GM19395 (cell line): ENCODE measurements around the gene ZFPM1.

ENCODE experiments used
- ATAC-seq: cut with Tn5 transposase; IDR thresholded peaks from one replicate; pipeline ENCODE4 v1.9.1; 2021; ENCODE audit warnings: mild to moderate bottlenecking, moderate library complexity; ENCODE audit not compliant: unreplicated experiment

Gene ZFPM1

DNA sequence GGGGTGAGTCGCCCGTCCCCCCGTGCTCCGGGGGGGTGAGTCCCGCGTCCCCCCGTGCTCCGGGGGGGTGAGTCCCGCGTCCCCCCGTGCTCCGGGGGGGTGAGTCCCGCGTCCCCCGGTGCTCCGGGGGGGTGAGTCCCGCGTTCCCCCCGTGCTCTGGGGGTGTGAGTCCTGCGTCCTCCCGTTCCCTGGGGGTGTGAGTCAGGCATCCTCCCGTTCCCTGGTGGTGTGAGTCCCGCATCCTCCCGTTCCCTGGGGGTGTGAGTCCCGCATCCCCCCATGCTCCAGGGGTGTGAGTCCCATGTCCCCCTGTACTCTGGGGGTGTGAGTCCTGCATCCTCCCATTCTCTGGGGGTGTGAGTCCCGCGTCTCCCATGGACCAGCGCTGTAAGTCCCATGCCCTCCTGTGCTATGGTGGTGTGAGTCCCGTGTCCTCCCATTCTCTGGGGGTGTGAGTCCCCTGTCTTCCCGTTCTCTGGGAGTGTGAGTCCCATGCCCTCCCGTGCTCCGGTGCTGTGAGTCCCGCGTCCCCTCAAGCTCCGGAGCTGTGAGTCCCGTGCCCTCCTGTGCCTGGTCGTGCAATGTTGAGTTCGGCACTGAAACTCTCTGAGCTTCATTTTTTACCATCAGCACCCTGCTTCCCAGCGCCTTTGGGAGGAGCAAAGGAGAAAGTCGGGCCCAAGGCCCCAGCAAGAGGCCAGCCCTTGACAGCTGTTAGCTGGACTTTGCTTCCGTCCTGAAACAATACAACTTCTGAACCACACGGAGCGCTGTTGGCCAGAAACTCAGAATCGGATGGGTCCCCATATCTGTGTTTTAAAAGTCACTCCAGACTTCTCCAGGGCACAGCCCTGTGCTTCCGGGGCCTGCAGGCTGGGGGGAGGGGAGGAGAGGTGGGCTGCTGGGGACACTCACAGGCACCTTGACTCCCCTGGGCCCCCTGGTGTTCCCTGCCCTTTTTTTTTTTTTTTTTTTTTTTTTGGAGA, 105.7 kb downstream of the ZFPM1 start:
- ATAC-seq = no peak

DNA sequence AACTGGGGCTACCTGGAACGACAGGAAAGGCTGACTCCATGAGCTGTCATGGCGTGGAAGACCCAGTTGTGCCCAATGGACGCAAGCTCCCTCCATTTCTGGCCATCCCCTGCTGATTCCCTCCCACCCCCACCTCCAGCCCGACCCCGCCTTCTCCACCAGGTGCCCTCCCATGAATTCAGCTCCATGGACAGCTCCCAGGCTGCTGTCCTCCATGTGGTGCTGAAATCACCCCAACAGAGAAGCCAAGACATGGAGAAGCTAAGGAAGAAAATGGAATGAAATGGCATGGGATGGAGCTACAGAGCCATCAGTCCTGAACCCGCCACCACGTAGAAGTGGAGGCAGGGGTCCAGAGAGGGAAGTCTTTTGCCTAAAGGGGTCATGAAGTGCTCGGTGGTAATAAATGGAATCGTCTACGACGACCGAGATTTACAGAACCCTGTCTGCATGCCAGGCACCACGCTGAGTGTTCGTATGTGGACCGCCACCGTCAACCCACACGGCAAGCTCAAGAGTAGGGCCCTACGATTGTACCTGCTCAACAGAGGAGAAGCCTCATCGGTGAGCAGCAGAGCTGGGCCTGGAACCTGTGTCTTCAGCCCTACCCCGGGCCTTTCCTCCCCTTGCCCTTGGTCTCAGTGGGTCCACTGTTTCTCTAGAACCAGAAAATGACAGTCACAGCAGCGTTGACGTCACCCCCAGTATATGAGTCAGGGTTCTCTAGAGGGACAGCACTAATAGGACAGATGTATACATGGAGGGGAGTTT, 107.8 kb downstream of the ZFPM1 start:
- no peak for ATAC-seq

DNA sequence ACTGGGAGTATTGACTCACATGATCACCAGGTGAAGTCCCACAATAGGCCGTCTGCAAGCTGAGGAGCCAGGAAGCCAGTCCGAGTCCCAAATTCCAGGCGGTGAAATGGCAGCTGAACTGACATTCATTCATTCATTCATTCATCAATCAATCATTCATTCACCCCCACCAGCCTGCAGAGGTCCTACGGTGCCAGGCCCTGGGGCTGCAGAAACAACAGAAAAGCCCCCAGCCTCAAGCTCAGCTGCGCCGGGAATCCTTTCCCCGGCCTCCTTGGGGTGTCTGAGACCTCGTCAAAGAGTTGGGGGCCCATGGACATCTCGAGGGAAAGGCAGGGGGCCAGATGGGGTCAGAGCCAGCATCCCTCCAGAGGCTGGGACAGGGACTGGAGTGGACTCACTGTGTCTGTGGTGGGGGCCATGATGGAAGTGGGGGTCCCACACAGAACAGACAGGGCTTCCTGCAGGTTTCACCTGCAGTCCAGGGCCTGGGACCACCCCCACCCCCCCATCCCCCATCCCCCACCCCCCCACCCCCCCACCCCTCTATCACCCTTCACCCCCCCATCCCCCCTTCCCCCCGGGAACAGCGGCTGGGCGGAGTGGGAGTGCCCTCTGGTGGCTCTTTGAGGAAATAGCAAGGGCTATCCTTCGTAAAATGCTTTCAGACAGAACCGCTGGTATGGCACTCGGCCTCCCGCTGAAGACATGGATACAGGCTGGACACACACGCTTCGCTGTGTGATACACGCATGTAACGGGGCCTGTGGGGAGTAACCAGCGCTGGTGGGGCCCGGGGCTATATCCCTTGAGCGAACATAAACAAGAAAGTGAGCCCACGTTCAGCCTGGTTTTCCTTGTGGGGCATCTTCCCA, 108.6 kb downstream of the ZFPM1 start:
- no peak for ATAC-seq

DNA sequence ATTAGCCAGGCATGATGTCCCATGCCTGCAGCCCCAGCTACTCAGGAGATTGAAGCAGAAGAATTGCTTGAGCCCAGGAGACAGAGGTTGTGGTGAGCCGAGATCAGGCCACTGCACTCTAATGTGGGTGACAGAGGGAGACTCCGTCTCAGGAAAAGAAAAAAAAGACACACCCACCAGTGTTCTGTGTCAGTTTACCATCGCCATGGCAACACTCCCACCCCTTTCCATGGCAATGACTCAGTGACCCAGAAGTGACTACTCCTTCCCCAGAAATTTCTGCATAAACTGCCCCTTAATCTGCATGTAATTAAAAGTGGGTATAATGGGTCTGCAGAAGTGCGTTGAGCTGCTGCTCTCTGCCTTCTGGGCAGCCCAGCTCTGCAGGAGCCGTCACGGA, 113.1 kb downstream of the ZFPM1 start:
- no peak for ATAC-seq

DNA sequence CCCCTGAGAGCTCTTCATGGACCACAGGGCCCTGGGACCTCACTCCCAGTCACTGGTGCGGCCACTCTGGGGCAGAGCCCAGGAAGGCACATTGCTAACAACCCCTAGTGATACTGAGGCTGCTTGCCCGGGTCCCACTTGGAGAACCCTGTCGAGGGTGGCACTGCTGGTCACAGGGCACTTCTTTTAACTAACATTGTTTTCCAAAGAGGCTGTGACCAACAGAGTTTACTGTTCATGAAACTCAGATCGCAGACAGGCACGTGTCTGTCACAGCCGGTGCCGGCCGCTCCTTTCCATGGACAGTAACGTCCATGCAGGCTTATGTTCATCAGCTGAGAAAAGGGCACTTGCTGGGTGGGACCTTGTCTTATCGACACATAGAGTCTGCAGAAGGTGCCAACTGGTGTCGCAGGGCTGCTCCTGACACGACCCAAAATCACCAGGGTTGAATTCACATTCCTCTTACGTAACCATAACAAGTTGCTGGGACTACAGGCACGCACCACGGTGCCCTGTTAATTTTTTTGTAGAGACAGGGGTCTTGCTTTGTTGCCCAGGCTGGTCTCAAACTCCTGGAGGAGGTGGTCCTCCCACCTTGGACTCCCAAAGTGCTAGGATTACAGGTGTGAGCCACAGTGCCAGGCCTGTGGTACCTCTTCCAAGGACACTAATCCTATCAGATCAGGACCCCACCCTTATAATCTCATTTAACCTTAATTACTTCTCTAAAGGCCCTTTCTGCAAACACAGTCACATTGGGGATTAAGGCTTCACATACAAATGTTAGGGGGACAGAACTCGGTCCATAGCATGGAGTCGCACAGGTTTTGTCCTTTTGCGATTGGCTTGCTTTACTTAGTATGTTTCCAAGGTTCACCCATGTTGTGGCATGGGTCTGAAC, 115.9 kb downstream of the ZFPM1 start:
- no peak for ATAC-seq

DNA sequence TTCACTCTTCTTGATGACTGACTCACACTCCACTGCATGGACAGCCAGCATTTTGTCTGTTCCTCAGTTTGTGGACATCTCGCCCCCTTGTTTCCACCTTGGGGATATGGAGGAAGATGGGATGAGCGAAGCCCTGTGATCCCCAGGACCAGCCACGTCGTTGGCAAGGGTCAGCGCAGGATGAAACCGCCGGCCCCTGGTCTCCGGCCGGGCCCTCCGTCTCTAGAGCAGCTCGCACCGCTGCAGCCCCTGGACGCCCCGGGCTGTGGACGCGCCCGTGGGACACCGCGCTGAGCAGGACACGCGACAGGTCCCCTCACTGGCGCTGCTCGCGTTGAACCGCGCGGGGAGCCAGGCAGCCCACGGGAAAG, 116.5 kb downstream of the ZFPM1 start:
- ATAC-seq = peak; percentile 26

DNA sequence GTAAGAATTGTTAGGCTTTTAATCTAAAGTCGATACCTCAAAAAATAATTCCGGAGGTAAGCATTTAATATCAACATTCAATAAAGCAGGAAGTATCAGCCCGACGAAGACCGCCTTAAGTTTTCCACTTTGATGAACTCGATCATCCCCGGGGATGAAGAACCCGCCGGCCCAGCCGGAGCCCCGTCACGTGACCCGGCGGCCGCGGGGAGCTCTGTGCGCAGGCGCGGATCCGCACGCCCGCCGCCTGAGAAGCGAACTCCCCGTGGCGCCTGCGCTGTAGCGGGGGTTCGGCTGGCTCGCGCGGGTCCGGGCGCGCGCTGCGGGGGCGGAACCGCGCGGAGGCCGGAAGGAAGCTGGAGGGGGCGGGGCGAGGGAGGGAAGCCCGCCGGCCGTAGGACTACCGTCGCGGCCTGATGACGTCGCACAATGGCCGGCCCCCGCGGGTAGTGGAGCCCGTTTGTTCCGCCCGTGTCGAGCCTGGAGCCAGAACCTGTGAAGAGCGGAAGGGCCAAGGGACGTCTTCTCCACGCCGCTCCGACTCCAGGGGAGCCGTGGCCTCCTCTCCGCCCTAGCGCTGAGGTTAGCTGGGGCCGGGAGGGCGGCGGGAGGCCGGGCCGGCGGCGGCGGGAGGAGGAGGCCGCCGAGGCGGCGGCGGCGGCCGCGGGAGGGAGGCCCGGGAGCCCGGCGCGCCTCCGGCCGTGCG, 117.1 kb downstream of the ZFPM1 start, which contains the start of gene ZC3H18:
TSS of gene ZC3H18 (plus strand) at position 419 of the 706 bp plus-strand sequence. CDS start 6,721 bp downstream, outside the sequence.
- peak; percentile 72 for ATAC-seq

DNA sequence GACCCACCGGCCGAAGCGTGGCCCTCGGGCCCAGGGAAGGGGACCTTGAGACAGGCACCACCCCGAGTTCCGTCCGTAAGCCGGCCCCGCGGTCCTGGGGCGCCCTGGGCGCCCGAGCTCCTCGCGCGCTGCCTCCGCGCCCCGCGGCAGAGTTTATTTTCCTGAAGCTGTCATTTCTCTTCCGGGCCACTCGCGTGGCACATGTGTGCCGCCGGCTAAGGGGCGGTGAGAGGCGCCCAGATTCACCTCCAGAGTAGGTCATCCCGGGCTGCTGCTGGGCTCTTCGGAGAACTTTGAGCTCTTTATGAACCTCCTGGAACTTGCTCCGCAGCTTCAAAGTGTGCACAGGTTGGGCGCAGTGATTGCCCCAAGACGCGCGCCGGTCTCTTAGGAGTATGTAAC, 117.6 kb downstream of the ZFPM1 start:
- ATAC-seq = peak; percentile 32

DNA sequence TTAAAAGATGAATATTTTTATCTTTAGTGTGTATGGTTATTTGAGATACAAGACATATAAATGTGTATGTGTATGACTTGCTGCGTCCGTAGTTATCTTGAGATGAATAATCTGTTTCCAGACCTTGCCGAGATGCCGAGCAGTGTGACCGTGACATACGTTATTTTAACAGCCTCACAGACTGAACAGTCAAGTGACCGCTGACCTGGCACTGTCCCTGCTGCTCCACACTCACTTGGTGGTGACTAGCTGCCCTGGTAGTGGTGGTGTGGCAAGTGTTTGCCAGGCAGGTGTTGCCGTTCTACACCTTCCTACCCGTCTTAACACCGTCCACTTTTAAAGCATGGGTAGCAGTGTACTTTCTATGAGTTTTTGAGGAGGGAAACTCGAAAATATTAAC, 122.2 kb downstream of the ZFPM1 start:
- no peak for ATAC-seq

DNA sequence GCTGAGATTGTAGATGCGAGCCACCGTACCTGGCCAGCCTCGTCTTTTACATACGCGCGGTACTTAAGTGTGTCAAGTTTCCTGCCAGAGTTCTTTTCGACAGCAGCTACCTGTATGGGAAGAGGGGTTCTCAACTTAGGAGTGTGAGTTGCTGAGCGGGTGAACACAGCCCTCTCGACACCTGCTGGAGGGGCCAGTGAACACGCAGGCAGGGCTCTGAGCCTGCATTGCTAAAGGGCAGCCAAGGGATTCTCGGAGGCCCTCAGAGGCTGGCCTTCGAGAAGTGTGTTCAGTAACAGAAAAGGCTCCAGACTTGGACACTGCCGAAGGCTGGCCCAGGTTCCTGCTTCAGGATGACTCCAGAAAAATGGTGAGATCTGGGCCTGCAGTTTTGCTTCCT, 123.2 kb downstream of the ZFPM1 start:
- ATAC-seq = no peak

DNA sequence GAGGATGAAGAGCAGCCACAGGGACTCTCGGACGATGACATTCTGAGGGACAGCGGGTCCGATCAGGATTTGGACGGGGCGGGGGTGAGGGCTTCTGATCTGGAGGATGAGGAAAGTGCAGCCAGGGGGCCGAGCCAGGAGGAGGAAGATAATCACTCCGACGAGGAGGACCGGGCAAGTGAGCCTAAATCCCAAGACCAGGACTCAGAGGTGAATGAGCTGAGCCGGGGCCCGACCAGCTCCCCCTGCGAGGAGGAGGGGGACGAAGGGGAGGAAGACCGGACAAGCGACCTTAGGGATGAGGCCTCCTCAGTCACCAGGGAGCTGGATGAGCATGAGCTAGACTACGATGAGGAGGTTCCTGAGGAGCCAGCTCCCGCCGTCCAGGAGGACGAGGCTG, 124.1 kb downstream of the ZFPM1 start:
- no peak for ATAC-seq

DNA sequence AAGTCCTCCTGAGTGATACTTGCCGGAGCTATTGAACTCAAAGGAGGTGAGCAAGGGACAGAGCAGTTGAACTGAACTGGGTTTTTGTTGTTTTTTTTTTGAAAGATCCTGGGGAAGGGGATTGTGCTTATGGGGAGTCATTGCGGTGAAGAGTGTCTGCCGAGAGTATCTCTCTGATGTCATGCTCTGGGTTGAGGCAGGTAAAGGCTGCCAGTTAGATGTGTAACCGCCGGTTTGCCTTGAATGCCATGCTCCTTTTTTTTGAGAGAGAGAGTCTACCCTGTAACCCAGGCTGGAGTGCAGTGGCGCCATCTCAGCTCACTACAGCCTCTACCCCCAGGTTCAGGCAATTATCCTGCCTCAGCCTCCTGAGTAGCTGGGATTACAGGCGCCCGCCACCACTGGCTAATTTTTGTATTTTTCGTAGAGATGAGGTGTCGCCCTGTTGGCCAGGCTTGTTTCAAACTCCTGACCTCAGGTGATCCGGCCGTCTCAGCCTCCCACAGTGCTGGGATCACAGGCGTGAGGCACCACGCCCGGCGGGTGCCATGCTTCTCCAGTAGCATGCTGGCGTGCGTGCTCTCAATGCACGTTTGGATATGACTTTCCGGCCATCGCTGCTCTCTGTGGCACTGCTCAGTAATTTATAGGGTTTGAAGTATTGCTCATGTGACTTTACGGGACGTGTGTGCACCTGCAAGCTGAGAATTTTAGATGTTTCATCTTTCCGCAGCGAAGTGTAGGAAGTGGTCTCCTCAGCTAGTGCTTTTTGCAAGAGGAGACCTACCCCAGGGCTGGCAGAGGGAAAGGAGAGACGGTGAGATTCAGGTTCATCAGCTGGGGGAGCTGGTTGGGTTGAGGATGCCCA, 125.6 kb downstream of the ZFPM1 start:
- no peak for ATAC-seq

DNA sequence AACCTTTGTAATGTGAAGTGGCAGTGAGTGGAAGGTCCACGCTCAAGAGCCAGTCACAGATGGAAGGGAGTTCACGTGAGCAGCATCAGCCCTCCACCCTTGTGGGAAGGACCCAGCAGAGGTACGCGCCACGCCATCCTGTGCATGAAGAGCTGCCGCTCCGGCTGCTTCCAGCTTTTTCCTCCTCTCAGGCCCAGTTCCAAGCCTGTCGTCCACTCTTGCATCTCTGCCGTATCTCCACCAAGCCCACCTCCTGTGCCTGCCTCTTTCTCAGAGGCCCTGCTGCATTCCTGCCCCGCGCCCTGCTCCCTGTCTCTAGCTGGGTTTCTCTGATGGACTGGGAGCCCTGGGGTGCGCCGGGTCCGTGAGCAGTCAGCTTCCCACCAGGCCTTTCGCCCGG, 127.3 kb downstream of the ZFPM1 start:
- no peak for ATAC-seq

DNA sequence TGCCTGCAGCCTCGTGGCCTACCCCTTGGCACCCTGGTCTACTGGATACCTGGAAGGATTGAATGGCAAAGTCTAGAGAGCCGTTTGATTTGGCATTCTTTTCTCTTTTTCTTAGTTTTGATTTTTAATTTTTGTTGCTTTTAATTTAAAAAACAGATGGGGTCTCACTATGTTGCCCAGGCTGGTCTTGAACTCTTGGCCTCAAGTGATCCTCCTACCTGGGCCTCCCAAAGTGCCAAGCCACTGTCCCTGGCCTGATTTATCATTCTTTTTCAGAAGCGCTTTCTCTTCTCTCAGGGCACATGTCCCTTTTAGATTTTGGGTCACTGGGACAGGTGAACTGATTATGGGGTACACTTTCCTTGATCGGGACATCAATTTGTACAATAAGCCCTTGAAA, 128.0 kb downstream of the ZFPM1 start:
- no peak for ATAC-seq

DNA sequence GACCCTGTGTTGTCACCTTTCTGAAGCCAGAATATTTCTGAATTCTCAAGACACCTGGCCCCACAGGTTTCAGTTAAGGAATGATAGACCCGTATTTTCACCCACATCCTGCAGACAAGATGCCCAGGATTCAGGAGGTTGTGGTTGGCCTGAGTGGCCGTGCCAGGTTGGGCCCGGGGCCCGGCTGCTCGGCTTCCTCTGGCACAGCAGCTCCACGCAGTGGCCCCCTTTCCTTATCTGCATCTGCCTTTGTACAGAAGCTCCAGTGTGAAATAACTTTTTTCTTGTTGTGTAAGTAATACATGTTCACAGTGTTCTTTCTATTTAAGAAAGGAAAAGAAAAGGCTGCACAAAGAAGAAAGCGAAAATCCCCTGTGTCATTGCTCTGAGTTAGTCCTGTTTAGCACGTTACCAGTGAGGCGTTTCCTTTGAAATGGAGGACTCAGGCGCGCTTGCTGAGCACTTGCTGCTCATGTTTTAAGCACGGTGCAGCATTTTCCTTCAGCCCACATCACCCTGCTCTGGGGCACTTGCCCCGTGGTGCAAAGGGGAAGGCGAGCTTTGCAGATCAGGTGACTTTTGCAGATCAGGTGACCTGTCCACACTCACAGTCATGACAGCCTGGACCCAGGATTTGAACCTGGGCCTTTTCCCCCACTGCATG, 130.0 kb downstream of the ZFPM1 start:
- no peak for ATAC-seq

DNA sequence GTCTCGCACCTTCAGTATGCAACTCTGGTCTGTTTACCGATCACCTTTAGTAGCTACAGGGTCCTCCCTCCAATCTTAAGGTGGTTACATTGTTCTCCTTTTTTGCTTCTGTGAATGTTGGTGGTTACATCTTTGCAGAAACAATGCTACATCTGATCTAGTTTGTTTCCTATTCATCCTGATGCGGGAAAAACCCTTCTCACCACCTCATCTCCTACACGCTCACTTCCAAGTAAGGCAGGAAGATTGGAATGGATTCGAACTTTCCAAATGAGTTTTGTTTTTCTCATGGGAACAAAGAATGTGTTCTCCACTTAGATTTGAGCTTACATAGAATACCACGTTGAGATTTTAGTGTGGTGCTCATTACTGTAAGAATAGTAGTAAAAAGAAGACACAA, 131.6 kb downstream of the ZFPM1 start:
- no peak for ATAC-seq

DNA sequence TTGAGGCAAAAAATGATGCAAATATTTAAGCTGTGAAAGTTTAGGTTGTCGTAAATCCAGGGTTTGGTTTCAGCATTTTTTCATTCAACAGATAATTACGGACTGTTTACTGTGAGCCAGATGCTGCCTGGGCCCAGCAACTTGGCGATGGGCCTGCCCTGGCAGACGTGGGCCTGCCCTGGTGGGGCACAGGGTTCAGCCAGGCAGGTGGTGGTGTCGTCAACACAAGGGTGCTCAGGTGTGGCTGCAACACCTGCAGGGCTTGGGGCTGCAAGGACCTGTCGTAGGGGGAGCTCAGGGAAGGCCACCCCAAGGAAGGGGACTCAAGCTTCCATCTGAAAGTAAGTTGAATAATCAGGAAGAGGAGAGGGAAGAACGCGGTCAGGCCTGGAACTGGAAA, 132.2 kb downstream of the ZFPM1 start:
- ATAC-seq = no peak
